Subcutaneous adipose tissue (tissue), 4 donors: ENCODE data around the gene TCERG1. TPM values are rescaled to one million over a fixed set of nuclear protein-coding genes. Genes with fewer than 3 reads are reported as not detected.

Source experiments
- total RNA-seq, 4 donors: library from RNA; depleted of rRNA; stranded (reverse); fragments of >200 nt; gene quantifications; one replicate each; pipeline ENCODE4 v1.1.0, GENCODE V29; 2016
- TF ChIP-seq, protein P1 (sequence below): fragments of 450-650 bp; IDR thresholded peaks from one replicate; pipeline ENCODE4 v1.5.1; 2016; ENCODE audit warnings: low read depth, mild to moderate bottlenecking, control low read depth, antibody characterized with exemption, moderate library complexity

The TCERG1 gene
- total RNA-seq, 4 donors from 2014 or later = 41.6 to 120 (median 59.2) TPM

DNA sequence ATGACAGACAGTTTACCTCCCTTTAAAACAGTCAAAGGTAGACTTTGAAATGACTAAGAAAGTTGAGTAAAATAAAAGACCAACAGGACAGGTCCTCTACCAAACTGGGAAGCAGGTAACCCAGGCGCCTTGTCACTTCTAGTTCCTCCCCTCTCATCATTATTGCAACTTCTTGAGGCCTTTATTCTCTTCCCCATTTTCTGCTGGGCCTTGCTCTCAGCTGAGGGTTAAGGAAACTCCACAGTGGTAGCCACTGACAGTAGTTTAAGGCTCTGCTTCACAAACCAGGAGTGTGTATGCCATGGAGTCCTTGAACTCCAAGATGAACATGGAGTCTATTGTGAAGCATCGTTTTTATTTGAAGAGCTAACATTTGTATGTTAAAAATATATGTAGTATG, 36.9 kb upstream of the TCERG1 start:
- TF ChIP-seq, protein P1, sequence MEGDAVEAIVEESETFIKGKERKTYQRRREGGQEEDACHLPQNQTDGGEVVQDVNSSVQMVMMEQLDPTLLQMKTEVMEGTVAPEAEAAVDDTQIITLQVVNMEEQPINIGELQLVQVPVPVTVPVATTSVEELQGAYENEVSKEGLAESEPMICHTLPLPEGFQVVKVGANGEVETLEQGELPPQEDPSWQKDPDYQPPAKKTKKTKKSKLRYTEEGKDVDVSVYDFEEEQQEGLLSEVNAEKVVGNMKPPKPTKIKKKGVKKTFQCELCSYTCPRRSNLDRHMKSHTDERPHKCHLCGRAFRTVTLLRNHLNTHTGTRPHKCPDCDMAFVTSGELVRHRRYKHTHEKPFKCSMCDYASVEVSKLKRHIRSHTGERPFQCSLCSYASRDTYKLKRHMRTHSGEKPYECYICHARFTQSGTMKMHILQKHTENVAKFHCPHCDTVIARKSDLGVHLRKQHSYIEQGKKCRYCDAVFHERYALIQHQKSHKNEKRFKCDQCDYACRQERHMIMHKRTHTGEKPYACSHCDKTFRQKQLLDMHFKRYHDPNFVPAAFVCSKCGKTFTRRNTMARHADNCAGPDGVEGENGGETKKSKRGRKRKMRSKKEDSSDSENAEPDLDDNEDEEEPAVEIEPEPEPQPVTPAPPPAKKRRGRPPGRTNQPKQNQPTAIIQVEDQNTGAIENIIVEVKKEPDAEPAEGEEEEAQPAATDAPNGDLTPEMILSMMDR = no peak

DNA sequence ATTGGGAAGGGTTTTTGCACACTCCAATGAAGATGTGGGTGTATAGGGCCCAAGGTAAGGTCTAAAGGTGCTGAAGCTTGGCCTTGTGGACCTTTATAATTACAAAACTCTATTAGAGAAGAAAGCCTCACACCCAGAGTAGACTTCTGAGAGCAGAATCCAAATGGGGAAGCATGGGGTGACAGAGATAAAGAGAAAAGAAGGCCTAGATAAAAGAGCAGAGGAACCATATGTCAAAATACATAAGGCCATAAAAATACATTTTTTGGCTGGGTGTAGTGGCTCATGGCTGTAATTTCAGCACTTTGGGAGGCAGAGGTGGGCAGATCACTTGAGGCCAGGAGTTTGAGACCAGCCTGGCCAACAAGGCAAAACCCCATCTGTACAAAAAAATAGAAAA, 27.4 kb upstream of the TCERG1 start:
- TF ChIP-seq, protein P1 = no peak

DNA sequence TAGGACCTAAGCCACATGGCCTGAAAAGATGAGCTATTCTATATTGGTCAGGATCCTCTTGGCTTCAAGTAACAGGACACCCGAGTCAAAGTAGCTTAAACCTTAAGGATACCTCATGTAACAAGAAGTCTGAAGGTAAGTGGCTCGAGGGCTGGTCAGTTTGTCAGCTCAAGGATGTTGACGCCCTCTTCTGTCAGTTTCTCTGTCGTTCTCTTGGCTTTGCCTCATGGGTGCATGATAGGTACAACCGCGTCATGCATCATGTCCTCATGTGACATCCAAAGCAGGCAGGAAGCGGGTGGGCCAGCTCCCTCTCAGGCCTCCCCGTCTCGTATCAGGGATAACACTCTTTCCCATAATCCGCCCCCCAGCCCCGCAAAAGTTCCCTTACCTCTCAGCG, 22.1 kb upstream of the TCERG1 start:
- TF ChIP-seq, protein P1 = no peak

DNA sequence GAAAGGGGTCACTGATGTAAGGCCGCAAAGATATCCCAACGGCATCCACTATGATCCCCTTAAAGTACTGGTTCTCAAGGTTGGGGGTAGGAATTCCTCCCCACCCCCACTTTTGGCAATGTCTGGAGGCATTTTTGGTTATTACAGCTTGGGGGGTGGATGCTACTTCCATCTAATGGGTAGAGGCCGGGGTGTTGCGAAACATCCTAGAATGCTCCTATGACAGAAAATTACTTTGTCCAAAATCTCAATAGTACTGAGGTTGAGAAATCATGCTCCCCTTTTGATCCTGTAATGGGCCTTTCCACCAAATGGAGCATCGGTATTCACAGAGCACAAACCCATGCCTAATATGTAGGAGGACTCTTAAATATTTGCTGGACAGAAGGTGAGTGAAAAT, 20.8 kb upstream of the TCERG1 start:
- TF ChIP-seq, protein P1 = no peak

DNA sequence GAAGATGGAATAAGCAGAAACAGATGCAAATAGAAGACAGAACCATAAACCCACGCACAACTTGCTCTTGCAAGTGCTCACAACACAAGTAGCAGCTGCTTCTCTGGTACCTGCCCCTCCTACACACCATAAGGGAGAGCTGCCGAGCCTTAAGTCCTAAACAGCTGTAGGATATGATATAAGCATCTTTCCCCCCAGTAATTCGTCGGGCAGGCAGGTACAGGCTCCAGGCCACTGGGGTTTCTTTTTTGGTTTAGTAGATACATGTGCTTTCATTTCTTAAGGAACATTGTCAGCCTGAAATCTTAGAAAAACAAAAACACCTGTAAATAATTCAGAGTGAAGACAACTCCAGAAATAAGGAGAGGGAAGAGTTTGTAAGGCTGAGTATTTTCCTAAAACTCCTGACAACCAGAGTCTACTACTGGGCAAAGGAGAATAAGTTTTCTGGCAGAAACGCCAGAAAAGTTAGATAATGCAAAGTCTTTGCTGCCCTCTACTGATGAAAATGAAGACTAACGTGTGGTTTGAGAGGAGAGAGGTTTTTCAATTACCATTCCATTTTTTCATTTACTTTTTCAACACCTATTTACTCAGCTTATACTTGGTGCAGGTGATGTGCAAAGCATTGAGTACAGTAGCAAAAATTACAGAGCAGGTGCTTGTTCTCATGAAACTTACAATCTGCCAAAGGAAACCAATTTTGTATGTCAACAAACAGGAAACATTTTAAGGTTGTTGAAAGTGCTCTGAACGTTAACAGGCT, 20.1 kb upstream of the TCERG1 start:
- TF ChIP-seq, protein P1 = no peak

DNA sequence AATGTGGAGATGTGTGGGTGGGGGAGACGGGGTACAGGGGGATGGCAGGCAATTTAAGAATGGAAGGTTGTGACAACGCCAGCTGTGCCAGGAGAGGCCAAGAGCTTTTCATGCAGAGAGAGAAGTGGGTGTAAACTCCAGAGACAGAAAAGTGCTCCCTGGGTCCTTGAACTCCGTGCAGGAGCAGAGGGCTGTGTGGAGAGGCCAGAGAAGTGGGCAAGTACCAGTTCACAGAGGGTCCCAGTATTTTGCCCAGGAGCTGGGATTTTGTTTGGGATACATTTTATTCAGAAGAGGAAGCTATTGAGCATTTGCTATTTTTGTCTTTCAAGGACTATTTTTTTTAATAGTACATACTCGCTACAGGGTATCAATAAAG, 19.5 kb upstream of the TCERG1 start:
- TF ChIP-seq, protein P1 = no peak

DNA sequence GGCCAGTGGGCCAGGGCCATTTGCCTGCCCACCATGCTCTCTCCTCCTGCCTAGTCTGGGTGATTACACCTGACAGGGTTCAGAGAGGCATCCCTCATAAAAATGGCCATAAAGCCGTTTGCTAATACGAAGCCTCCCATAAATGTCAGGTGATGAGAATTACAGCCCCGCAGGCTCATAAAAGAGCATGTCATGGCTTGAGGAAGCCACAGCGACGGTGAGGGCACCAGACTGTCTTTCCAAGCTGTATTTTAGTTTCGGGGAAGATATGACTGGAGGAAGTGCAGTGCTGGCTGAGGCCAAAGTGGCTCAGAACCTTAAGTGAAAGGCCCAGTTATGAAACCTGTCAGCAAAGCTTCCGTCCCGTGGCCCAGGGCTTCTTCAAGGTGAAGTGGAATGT, 18.5 kb upstream of the TCERG1 start:
- TF ChIP-seq, protein P1 = no peak
